SU-DHL-6 (cell line): Measurements from ENCODE around the gene SYNGR1.

ENCODE experiments used
- H2AFZ ChIP-seq: fragments of 200-600 bp; sonication (generic); 2 replicates; pipeline ENCODE4 v1.6.1; 2014; ENCODE audit warnings: low read depth, mild to moderate bottlenecking, moderate library complexity, mixed read lengths, antibody characterized with exemption, low read length; ENCODE audit not compliant: severe bottlenecking
- H3F3A ChIP-seq: fragments of 200-600 bp; shearing (Covaris generic); 2 replicates; pipeline ENCODE4 v1.6.0; 2016; ENCODE audit warnings: antibody characterized with exemption, mild to moderate bottlenecking; ENCODE audit not compliant: insufficient read depth
- H3K27ac ChIP-seq: fragments of 200-600 bp; sonication (generic); 2 replicates; pipeline ENCODE4 v1.5.1; 2016; ENCODE audit warnings: low read depth, mild to moderate bottlenecking, low read length, moderate library complexity, mixed read lengths
- H3K27me3 ChIP-seq: fragments of 200-600 bp; sonication (generic), shearing (Covaris generic); 2 replicates; pipeline ENCODE4 v1.6.0; 2014; ENCODE audit warnings: mild to moderate bottlenecking, low read length
- H3K36me3 ChIP-seq: fragments of 200-600 bp; sonication (generic); 2 replicates; pipeline ENCODE4 v1.6.1; 2014; ENCODE audit warnings: mild to moderate bottlenecking, low read length, mixed read lengths
- H3K4me2 ChIP-seq: fragments of 300-600, 200-600 bp; shearing (Covaris generic), sonication (generic); 2 replicates; pipeline ENCODE4 v1.6.0; 2014; ENCODE audit warnings: low read length, low read depth, mild to moderate bottlenecking; ENCODE audit not compliant: poor library complexity, severe bottlenecking
- H3K4me3 ChIP-seq: fragments of 200-600 bp; sonication (generic); 2 replicates; pipeline ENCODE4 v1.5.1; 2014; ENCODE audit warnings: antibody characterized with exemption, low read length, mild to moderate bottlenecking, mixed read lengths; ENCODE audit not compliant: insufficient read depth, poor library complexity, severe bottlenecking
- H3K79me2 ChIP-seq: fragments of 200-600 bp; sonication (generic); 2 replicates; pipeline ENCODE4 v1.6.1; 2014; ENCODE audit warnings: mild to moderate bottlenecking, low read length, moderate library complexity; ENCODE audit not compliant: insufficient read depth
- H3K9ac ChIP-seq: fragments of 200-600 bp; sonication (generic); 2 replicates; pipeline ENCODE4 v1.7.0; 2014; ENCODE audit warnings: mild to moderate bottlenecking, low read length
- H3K9me2 ChIP-seq: fragments of 200-600 bp; sonication (generic); replicated peaks from 2 replicates; pipeline ENCODE4 v1.6.1; 2014; ENCODE audit warnings: low read length; ENCODE audit not compliant: insufficient read depth
- H3K9me3 ChIP-seq: fragments of 200-600 bp; sonication (generic); 2 replicates; pipeline ENCODE4 v1.6.1; 2014; ENCODE audit warnings: low read length, mixed read lengths; ENCODE audit not compliant: insufficient read depth
- H4K20me1 ChIP-seq: fragments of 200-600 bp; sonication (generic); 2 replicates; pipeline ENCODE4 v1.6.1; 2014; ENCODE audit warnings: low read depth, mild to moderate bottlenecking, antibody characterized with exemption, low read length, moderate library complexity, mixed read lengths
- CTCF ChIP-seq: fragments of 200-600 bp; sonication (generic); IDR thresholded peaks from one replicate; pipeline ENCODE4 v1.5.1; 2017; ENCODE audit warnings: antibody characterized with exemption, mild to moderate bottlenecking, low read length, moderate library complexity; ENCODE audit not compliant: insufficient read depth, poor library complexity, severe bottlenecking
- EZH2phosphoT487 ChIP-seq: fragments of 200-600 bp; sonication (generic), shearing (Covaris generic); conservative IDR thresholded peaks from 2 replicates; pipeline ENCODE4 v1.6.1; 2018; ENCODE audit warnings: mild to moderate bottlenecking, antibody characterized with exemption, low read length, moderate library complexity, mixed read lengths

The SYNGR1 gene

GRCh38 chr22:39302431-39302960, 47.3 kb upstream of the SYNGR1 start:
- H3K36me3 ChIP-seq, result no peaks in the 10 kb centered on the region
- no peaks in the 10 kb centered on the region for H3F3A ChIP-seq
- no peaks in the 10 kb centered on the region for H3K9me2 ChIP-seq
- H3K27me3 ChIP-seq, result no peaks in the 10 kb centered on the region
- H3K27ac ChIP-seq, result no peak overlapping the region
- no peaks in the 10 kb centered on the region for H3K9me3 ChIP-seq
- H3K79me2 ChIP-seq, result no peaks in the 10 kb centered on the region
- no peak overlapping the region for H3K9ac ChIP-seq
- H3K4me3 ChIP-seq, result no peak overlapping the region
- no peaks in the 10 kb centered on the region for H4K20me1 ChIP-seq
- TF ChIP-seq CTCF, result no peak
- no peak for TF ChIP-seq EZH2phosphoT487
- no peak overlapping the region for H2AFZ ChIP-seq
- H3K4me2 ChIP-seq, result no peak overlapping the region

- Histone ChIP-seq H3K9me2 (no peaks in the 10 kb centered on the region), H2AFZ (no peak overlapping the region), H3K27ac (no peak overlapping the region), H3K4me3 (no peak overlapping the region), H3K36me3 (no peaks in the 10 kb centered on the region), H3K27me3 (no peaks in the 10 kb centered on the region), H3K79me2 (no peaks in the 10 kb centered on the region), H3K9me3 (no peaks in the 10 kb centered on the region), H3K4me2 (no peak overlapping the region), H3F3A (no peaks in the 10 kb centered on the region), H4K20me1 (no peaks in the 10 kb centered on the region), H3K9ac (no peak overlapping the region)
- TF ChIP-seq EZH2phosphoT487, result no peak
- no peak for TF ChIP-seq CTCF
Observed at GRCh38 chr22:39303358-39303757, 46.4 kb upstream of the SYNGR1 start.

- no peak for TF ChIP-seq EZH2phosphoT487
- no peak for TF ChIP-seq CTCF
- Histone ChIP-seq H3K36me3 (no peaks in the 10 kb centered on the region), H3K4me2 (no peak overlapping the region), H3K9ac (no peak overlapping the region), H3F3A (no peaks in the 10 kb centered on the region), H3K4me3 (no peak overlapping the region), H2AFZ (no peak overlapping the region), H4K20me1 (no peaks in the 10 kb centered on the region), H3K9me3 (no peaks in the 10 kb centered on the region), H3K9me2 (no peaks in the 10 kb centered on the region), H3K27ac (no peak overlapping the region), H3K79me2 (no peaks in the 10 kb centered on the region), H3K27me3 (no peaks in the 10 kb centered on the region)
Observed at GRCh38 chr22:39303892-39304671, 45.7 kb upstream of the SYNGR1 start.
